Sigmoid colon (tissue), 7 donors: ENCODE measurements around the gene CTLA4. TPM values are rescaled to one million over a fixed set of nuclear protein-coding genes. Genes with fewer than 3 reads are reported as not detected.

Experiments
- DNase-seq: peaks from one replicate; pipeline ENCODE4 v3.0.0-alpha.2; 2019
- H3K27ac ChIP-seq, 4 donors: fragments of 200-600 bp; sonication (generic); one replicate each; pipeline ENCODE4 v1.5.1; 2016 to 2019; ENCODE audit warnings: mild to moderate bottlenecking in 1 of 4
- H3K27me3 ChIP-seq, 3 donors: fragments of 200-600 bp; sonication (generic); one replicate each; pipeline ENCODE4 v1.5.1; 2019; ENCODE audit warnings: mild to moderate bottlenecking in 1 of 3
- H3K36me3 ChIP-seq, 4 donors: fragments of 200-600 bp; sonication (generic); one replicate each; pipeline ENCODE4 v1.5.1; 2016 to 2019
- H3K4me1 ChIP-seq, 4 donors: fragments of 200-600 bp; sonication (generic); one replicate each; pipeline ENCODE4 v1.5.1; 2017 to 2019
- H3K4me3 ChIP-seq, 4 donors: fragments of 200-600 bp; sonication (generic); one replicate each; pipeline ENCODE4 v1.5.1; 2017 to 2019; ENCODE audit warnings: mild to moderate bottlenecking in 2 of 4, moderate library complexity in 1 of 4
- H3K9me3 ChIP-seq, 4 donors: fragments of 200-600 bp in 3 of 4; sonication (generic) in 3 of 4; one replicate each; pipeline versions ENCODE4 v1.5.1 to v1.6.1; 2013 to 2019
- CTCF ChIP-seq, 4 experiments: fragments of 450-650 bp in 3 of 4; fragments of 200-600 bp in 1 of 4; IDR thresholded peaks; one replicate each; pipeline ENCODE4 v1.5.1; 2016 to 2019; ENCODE audit warnings: antibody characterized with exemption in 4 of 4, mild to moderate bottlenecking in 3 of 4, moderate library complexity in 2 of 4
- EP300 ChIP-seq, 4 donors: sonication (generic); formaldehyde crosslinking; IDR thresholded peaks; one replicate each; pipeline ENCODE4 v1.6.1; 2017; ENCODE audit warnings: antibody characterized with exemption in 4 of 4
- POLR2A ChIP-seq, 2 donors: fragments of 450-650 bp; IDR thresholded peaks; one replicate each; pipeline ENCODE4 v1.6.1; 2016; ENCODE audit warnings: antibody characterized with exemption in 2 of 2, mild to moderate bottlenecking in 2 of 2, moderate library complexity in 2 of 2
- POLR2AphosphoS5 ChIP-seq, 4 donors: sonication (generic); formaldehyde crosslinking; IDR thresholded peaks; one replicate each; pipeline ENCODE4 v1.6.1; 2017; ENCODE audit warnings: antibody characterized with exemption in 4 of 4
- WGBS, 2 donors: extraction: QIAGEN DNeasy Blood & Tissue Kit; methylation state at CpG; one replicate each; pipeline ENCODE4 v1.1.7; 2013; 5-methylcytosine and 5-hydroxymethylcytosine counted together
- intact Hi-C: fragments of 100-400 bp; cut with DNase I; formaldehyde crosslinking; loops from one replicate; pipeline ENCODE4 v1.15.1; 2023
- polyA plus RNA-seq, 3 donors: library from polyadenylated mRNA; stranded (reverse); fragments of 200-250 nt; gene quantifications; one replicate each; pipeline ENCODE4 v1.2.3, GENCODE V29; 2013
- total RNA-seq, 4 donors: library from RNA; depleted of rRNA; stranded (reverse); fragments of >200 nt; gene quantifications; one replicate each; pipeline ENCODE4 v1.1.0, GENCODE V29; 2016
- donor health status: healthy with polysubstance abuse.
- donor health status: Bipolar disorder and iron deficiency.
- donor health status: healthy.

Gene CTLA4
- total and polyA plus RNA-seq, 7 donors = 0.49 to 9.0 TPM; not detected in 5

DNA sequence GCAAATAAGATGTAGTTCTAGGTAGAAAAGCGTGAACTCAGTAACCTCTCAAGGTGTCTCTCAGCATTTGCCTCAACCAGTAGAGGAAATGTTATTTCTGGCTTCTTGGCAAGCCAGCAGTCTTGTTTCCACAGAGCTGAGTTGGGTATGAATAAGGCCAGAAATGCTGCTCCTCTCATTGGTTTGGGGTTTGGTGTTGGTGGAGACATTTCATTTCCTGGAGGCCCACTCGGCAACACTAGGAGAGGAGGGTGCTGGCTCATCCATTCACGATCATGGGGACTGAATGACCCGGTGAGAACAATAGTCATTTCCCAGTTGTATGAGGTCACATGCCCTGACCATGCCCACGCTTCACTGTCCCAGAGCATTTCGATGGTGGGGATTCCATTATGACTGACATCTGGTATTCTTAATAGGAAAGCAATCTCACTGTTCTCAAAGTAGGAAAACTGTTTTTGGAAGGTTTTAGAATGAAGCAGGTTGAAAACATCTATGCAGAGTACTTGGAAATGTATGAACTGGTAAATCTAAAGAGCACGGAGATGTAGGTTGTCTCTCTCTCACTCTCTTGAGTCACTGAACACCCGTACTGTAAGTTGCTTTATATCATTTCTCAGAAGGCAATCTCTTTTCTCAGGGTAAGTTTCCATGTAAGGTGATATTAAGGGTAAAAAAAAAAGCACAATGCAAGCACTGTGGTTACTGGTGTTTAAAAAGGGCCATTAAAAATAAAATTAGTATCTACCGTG lies 37.1 kb upstream of the CTLA4 start:
- Histone ChIP-seq H3K4me3 (no peak overlapping the region), H3K27ac (no peak overlapping the region), H3K9me3 (no peaks in the 10 kb centered on the region), H3K27me3 (no peaks in the 10 kb centered on the region), H3K4me1 (no peaks in the 10 kb centered on the region), H3K36me3 (no peaks in the 10 kb centered on the region)
- no peak for TF ChIP-seq POLR2A (IDR thresholded peaks at IDR 0.05)
- no peak for TF ChIP-seq POLR2AphosphoS5 (IDR thresholded peaks at IDR 0.05)
- TF ChIP-seq CTCF (IDR thresholded peaks at IDR 0.05) = no peak
- no peak for TF ChIP-seq EP300 (IDR thresholded peaks at IDR 0.05)
- 88 to 89% methylated on average over 9 of the region's 9 CpGs for WGBS, 2 donors
- intact Hi-C loops = no loop called here
- DNase-seq = no peak

DNA sequence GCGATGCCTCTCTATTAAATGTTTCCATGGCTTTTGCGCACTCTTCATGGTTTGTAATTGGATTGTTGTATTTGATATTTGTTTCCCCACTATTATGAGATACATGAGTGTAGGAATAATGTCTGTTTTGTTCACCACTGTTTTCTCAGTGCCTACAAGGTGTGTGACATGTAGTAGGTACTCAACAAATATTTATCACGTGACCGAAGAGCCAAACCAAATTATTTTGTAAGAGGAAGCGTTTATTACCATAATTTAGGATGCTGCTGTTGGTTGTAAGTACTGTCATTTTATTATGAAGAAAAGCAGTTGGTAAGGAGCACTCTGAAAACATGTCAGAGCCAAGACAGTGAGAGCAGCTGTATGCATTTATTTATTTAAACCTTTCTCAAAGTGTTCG lies 32.2 kb upstream of the CTLA4 start:
- DNase-seq = no peak

GRCh38 chr2:203835892-203836800 lies 31.4 kb upstream of the CTLA4 start:
- no peaks in the 10 kb centered on the region for H3K27me3 ChIP-seq
- H3K27ac ChIP-seq = no peak overlapping the region
- H3K36me3 ChIP-seq = no peaks in the 10 kb centered on the region
- no peaks in the 10 kb centered on the region for H3K4me1 ChIP-seq
- no peak for DNase-seq
- intact Hi-C loops = no loop called here
- TF ChIP-seq POLR2AphosphoS5 (IDR thresholded peaks at IDR 0.05) (no peak), EP300 (IDR thresholded peaks at IDR 0.05) (no peak), POLR2A (IDR thresholded peaks at IDR 0.05) (no peak), CTCF (IDR thresholded peaks at IDR 0.05) (no peak)
- no peaks in the 10 kb centered on the region for H3K9me3 ChIP-seq
- no peak overlapping the region for H3K4me3 ChIP-seq
- WGBS, 2 donors = 76 to 82% methylated on average over 19 of the region's 19 CpGs

More for the DNA sequence above, 32.2 kb upstream of the CTLA4 start:
- no peak for TF ChIP-seq POLR2A (IDR thresholded peaks at IDR 0.05)
- no peak for TF ChIP-seq CTCF (IDR thresholded peaks at IDR 0.05)
- TF ChIP-seq POLR2AphosphoS5 (IDR thresholded peaks at IDR 0.05) = no peak
- TF ChIP-seq EP300 (IDR thresholded peaks at IDR 0.05) = no peak
- Histone ChIP-seq H3K27ac (no peak overlapping the region), H3K27me3 (no peaks in the 10 kb centered on the region), H3K4me1 (no peaks in the 10 kb centered on the region), H3K9me3 (no peaks in the 10 kb centered on the region), H3K36me3 (no peaks in the 10 kb centered on the region), H3K4me3 (no peak overlapping the region)
- 88 to 89% methylated on average over 6 of the region's 6 CpGs for WGBS, 2 donors
- intact Hi-C loops = no loop called here

- intact Hi-C loops = no loop called here
- TF ChIP-seq POLR2A (IDR thresholded peaks at IDR 0.05) (no peak), CTCF (IDR thresholded peaks at IDR 0.05) (no peak), EP300 (IDR thresholded peaks at IDR 0.05) (no peak), POLR2AphosphoS5 (IDR thresholded peaks at IDR 0.05) (no peak)
- no peak overlapping the region for H3K27ac ChIP-seq
- DNase-seq = no peak
- no peaks in the 10 kb centered on the region for H3K36me3 ChIP-seq
- H3K4me3 ChIP-seq = no peak overlapping the region
- H3K9me3 ChIP-seq = no peaks in the 10 kb centered on the region
- H3K4me1 ChIP-seq = no peaks in the 10 kb centered on the region
- H3K27me3 ChIP-seq = no peaks in the 10 kb centered on the region
- 92% methylated on average over 5 of the region's 5 CpGs for WGBS, 2 donors
Measured at GRCh38 chr2:203840655-203841205, 26.8 kb upstream of the CTLA4 start.
